ENCODE data around the gene PRPF6. TPM values are rescaled to one million over a fixed set of nuclear protein-coding genes. Genes with fewer than 3 reads are reported as not detected.

The PRPF6 gene
- total RNA-seq, 1 donor from 2014 or later: 48.4 TPM

GRCh38 chr20:63955827-63956663, 24.9 kb upstream of the PRPF6 start, which contains the start of gene UCKL1:
UCKL1 (minus strand) TSS chr20:63956416; CDS start chr20:63956372, 44 bp downstream.
- peaks cover 2% of the 10 kb centered on the region for H3K36me3 ChIP-seq (ENCODE audit: control insufficient read depth, insufficient read depth, low read length)
- no peaks in the 10 kb centered on the region for H3K27me3 ChIP-seq (ENCODE audit: control insufficient read depth, insufficient read depth, low read length)
- FAIRE-seq: no peak
- no peak for TF ChIP-seq CTCF (IDR thresholded peaks at IDR 0.05; ENCODE audit: insufficient read depth, low read length, severe bottlenecking)
- peak within 1 kb of the TSS; percentile 98 for H3K4me3 ChIP-seq (ENCODE audit: low read depth, low read length)
- peak; percentile 65 for DNase-seq (ENCODE audit: low read depth)

GRCh38 chr20:63956664-63957003, 24.3 kb upstream of the PRPF6 start:
- Histone ChIP-seq H3K36me3 (ENCODE audit: control insufficient read depth, insufficient read depth, low read length) (peaks cover 4% of the 10 kb centered on the region), H3K4me3 (ENCODE audit: low read depth, low read length) (peak overlapping the region; percentile 53), H3K27me3 (ENCODE audit: control insufficient read depth, insufficient read depth, low read length) (no peaks in the 10 kb centered on the region)
- no peak for TF ChIP-seq CTCF (IDR thresholded peaks at IDR 0.05; ENCODE audit: insufficient read depth, low read length, severe bottlenecking)
- DNase-seq (ENCODE audit: low read depth) (no peak), FAIRE-seq (no peak)

GRCh38 chr20:63957004-63957689, 23.8 kb upstream of the PRPF6 start:
- TF ChIP-seq CTCF (IDR thresholded peaks at IDR 0.05; ENCODE audit: insufficient read depth, low read length, severe bottlenecking): peak; percentile 25
- FAIRE-seq: no peak
- DNase-seq (ENCODE audit: low read depth): peak; percentile 60

GRCh38 chr20:63957690-63958441, 23.1 kb upstream of the PRPF6 start:
- Histone ChIP-seq H3K36me3 (ENCODE audit: control insufficient read depth, insufficient read depth, low read length) (peaks cover 12% of the 10 kb centered on the region), H3K27me3 (ENCODE audit: control insufficient read depth, insufficient read depth, low read length) (no peaks in the 10 kb centered on the region), H3K4me3 (ENCODE audit: low read depth, low read length) (peak overlapping the region; percentile 53)
- DNase-seq (ENCODE audit: low read depth) (peak; percentile 59), FAIRE-seq (no peak)
- TF ChIP-seq CTCF (IDR thresholded peaks at IDR 0.05; ENCODE audit: insufficient read depth, low read length, severe bottlenecking): no peak

More at GRCh38 chr20:63957004-63957689, 23.8 kb upstream of the PRPF6 start:
- peak overlapping the region; percentile 53 for H3K4me3 ChIP-seq (ENCODE audit: low read depth, low read length)
- H3K27me3 ChIP-seq (ENCODE audit: control insufficient read depth, insufficient read depth, low read length): no peaks in the 10 kb centered on the region
- peaks cover 8% of the 10 kb centered on the region for H3K36me3 ChIP-seq (ENCODE audit: control insufficient read depth, insufficient read depth, low read length)

GRCh38 chr20:63958471-63958870, 22.5 kb upstream of the PRPF6 start:
- FAIRE-seq: no peak
- peaks cover 18% of the 10 kb centered on the region for H3K36me3 ChIP-seq (ENCODE audit: control insufficient read depth, insufficient read depth, low read length)
- H3K4me3 ChIP-seq (ENCODE audit: low read depth, low read length): no peak overlapping the region
- TF ChIP-seq CTCF (IDR thresholded peaks at IDR 0.05; ENCODE audit: insufficient read depth, low read length, severe bottlenecking): no peak
- H3K27me3 ChIP-seq (ENCODE audit: control insufficient read depth, insufficient read depth, low read length): no peaks in the 10 kb centered on the region
- DNase-seq (ENCODE audit: low read depth): no peak
